H1 (cell line): ENCODE data around the gene GPT2. TPM values are rescaled to one million over a fixed set of nuclear protein-coding genes. Genes with fewer than 3 reads are reported as not detected.

Experiments used
- CTCF ChIA-PET: fragments of 300-600 bp; sonication (Branson Sonifier 250); formaldehyde crosslinking; loops from one replicate; lab custom pipeline; 2021; ENCODE audit not compliant: partially characterized antibody; lab: Charles Lee
- POLR2A ChIA-PET: fragments of 300-600 bp; sonication (Branson Sonifier 250); formaldehyde crosslinking; loops from one replicate; lab custom pipeline; 2021; ENCODE audit warnings: inconsistent platforms; ENCODE audit not compliant: partially characterized antibody; lab: Charles Lee
- DNase-seq, 2 experiments: peaks; one replicate each; pipeline versions ENCODE4 v3.0.0 to v3.0.0-alpha.2; 2010 to 2022; ENCODE audit warnings: low spot score in 2 of 2, low read depth in 1 of 2, mixed read lengths in 1 of 2
- FAIRE-seq: peaks from 2 replicates; lab custom pipeline; 2011; peaks lifted over from hg19 to GRCh38; lab: Jason Lieb, UNC
- H2AFZ ChIP-seq: 2 replicates; pipeline ENCODE4 v1.8.1; 2012; ENCODE audit warnings: low read length, inconsistent platforms
- H2AK5ac ChIP-seq: 2 replicates; pipeline ENCODE4 v1.6.1; 2013; ENCODE audit warnings: low read depth, low read length
- H2BK120ac ChIP-seq: replicated peaks from 2 replicates; pipeline ENCODE3; 2013; ENCODE audit warnings: low read depth, low read length, inconsistent platforms
- H2BK12ac ChIP-seq: 2 replicates; pipeline ENCODE4 v1.6.1; 2013; ENCODE audit warnings: low read depth, low read length
- H2BK15ac ChIP-seq: 2 replicates; pipeline ENCODE4 v1.6.1; 2013; ENCODE audit warnings: low read length
- H2BK20ac ChIP-seq: 2 replicates; pipeline ENCODE4 v1.6.1; 2013; ENCODE audit warnings: low read length
- H2BK5ac ChIP-seq: 2 replicates; pipeline ENCODE4 v1.6.1; 2013; ENCODE audit warnings: low read depth, low read length
- H3K14ac ChIP-seq: 2 replicates; pipeline ENCODE4 v1.6.1; 2013; ENCODE audit warnings: inconsistent platforms; ENCODE audit not compliant: insufficient read length
- H3K18ac ChIP-seq: 2 replicates; pipeline ENCODE4 v1.6.1; 2013; ENCODE audit warnings: low read length; ENCODE audit errors: extremely low read depth
- H3K23ac ChIP-seq: 2 replicates; pipeline ENCODE4 v1.6.1; 2013; ENCODE audit warnings: inconsistent platforms; ENCODE audit not compliant: insufficient read length
- H3K23me2 ChIP-seq: 2 replicates; pipeline ENCODE4 v1.6.1; 2013; ENCODE audit warnings: low read depth, low read length
- H3K27ac ChIP-seq: 2 replicates; pipeline ENCODE4 v1.6.1; 2011; ENCODE audit warnings: low read depth, low read length, inconsistent platforms
- H3K27me3 ChIP-seq, 4 experiments: replicated peaks in 1 of 4; 1 replicate in 1 of 4; 2 replicates in 3 of 4; pipeline versions ENCODE4 v1.6.1 to v1.8.1; 2011 to 2013; ENCODE audit warnings: low read length in 3 of 4, mild to moderate bottlenecking in 3 of 4, inconsistent platforms in 2 of 4, mixed read lengths in 2 of 4, moderate library complexity in 1 of 4; ENCODE audit not compliant: control insufficient read depth in 3 of 4, insufficient read depth in 3 of 4; ENCODE audit errors: extremely low read depth in 1 of 4
- H3K36me3 ChIP-seq, 4 experiments: 2 replicates each; pipeline versions ENCODE4 v1.6.1 to v1.8.1; 2011 to 2013; ENCODE audit warnings: mild to moderate bottlenecking in 4 of 4, low read length in 3 of 4, moderate library complexity in 2 of 4, control low read depth in 1 of 4, inconsistent platforms in 1 of 4; ENCODE audit not compliant: insufficient read depth in 4 of 4, control insufficient read depth in 2 of 4
- H3K4ac ChIP-seq: replicated peaks from 2 replicates; pipeline ENCODE3; 2013; ENCODE audit warnings: low read length, low read depth, mixed read lengths, inconsistent platforms; ENCODE audit not compliant: insufficient read length
- H3K4me1 ChIP-seq, 4 experiments: replicated peaks in 1 of 4; 1 replicate in 1 of 4; 2 replicates in 3 of 4; pipeline versions ENCODE4 v1.6.1 to v1.8.1; 2011 to 2013; ENCODE audit warnings: low read length in 3 of 4, inconsistent platforms in 2 of 4, mixed read lengths in 1 of 4; ENCODE audit not compliant: insufficient read depth in 4 of 4, control insufficient read depth in 3 of 4
- H3K4me2 ChIP-seq, 2 experiments: 2 replicates each; pipeline versions ENCODE4 v1.6.1 to v1.8.1; 2011 to 2013; ENCODE audit warnings: low read depth in 2 of 2, low read length in 2 of 2, control low read depth in 1 of 2, inconsistent platforms in 1 of 2, mild to moderate bottlenecking in 1 of 2; ENCODE audit not compliant: insufficient read depth in 1 of 2
- H3K4me3 ChIP-seq, 4 experiments: fragments of 200-600, 300-600 bp in 1 of 4; sonication (generic), shearing (Covaris generic), sonication (Bioruptor Twin) in 1 of 4; 2 replicates each; pipeline versions ENCODE4 v1.5.1 to v1.8.1; 2011 to 2016; ENCODE audit warnings: low read length in 4 of 4, low read depth in 3 of 4, control low read depth in 2 of 4, inconsistent platforms in 2 of 4, mild to moderate bottlenecking in 2 of 4, mixed read lengths in 1 of 4, moderate library complexity in 1 of 4; ENCODE audit not compliant: insufficient read depth in 2 of 4; ENCODE audit errors: extremely low read depth in 1 of 4
- H3K56ac ChIP-seq: replicated peaks from 2 replicates; pipeline ENCODE3; 2013; ENCODE audit warnings: low read depth, mild to moderate bottlenecking, mixed read lengths, low read length, inconsistent platforms; ENCODE audit not compliant: insufficient read length
- H3K79me1 ChIP-seq: 2 replicates; pipeline ENCODE4 v1.6.1; 2013; ENCODE audit warnings: low read depth, low read length, control low read depth
- H3K79me2 ChIP-seq, 2 experiments: 2 replicates each; pipeline versions ENCODE4 v1.6.1 to v1.8.1; 2012 to 2013; ENCODE audit warnings: low read length in 2 of 2, mild to moderate bottlenecking in 2 of 2, inconsistent platforms in 1 of 2; ENCODE audit not compliant: insufficient read depth in 2 of 2, control insufficient read depth in 1 of 2
- H3K9ac ChIP-seq, 4 experiments: replicated peaks in 1 of 4; 1 replicate in 1 of 4; 2 replicates in 3 of 4; pipeline versions ENCODE4 v1.6.1 to v1.8.1; 2011 to 2013; ENCODE audit warnings: low read depth in 3 of 4, low read length in 3 of 4, control low read depth in 2 of 4, mild to moderate bottlenecking in 2 of 4, moderate library complexity in 2 of 4, inconsistent platforms in 1 of 4; ENCODE audit errors: extremely low read depth in 1 of 4
- H3K9me3 ChIP-seq, 2 experiments: 2 replicates each; pipeline versions ENCODE4 v1.6.1 to v1.8.1; 2012 to 2013; ENCODE audit warnings: mild to moderate bottlenecking in 2 of 2, moderate library complexity in 2 of 2, control low read depth in 1 of 2, inconsistent platforms in 1 of 2, low read depth in 1 of 2, low read length in 1 of 2, mixed read lengths in 1 of 2; ENCODE audit not compliant: insufficient read depth in 2 of 2
- H4K20me1 ChIP-seq, 2 experiments: replicated peaks in 1 of 2; 2 replicates each; pipeline versions ENCODE3 to v1.8.1; 2011 to 2013; ENCODE audit warnings: inconsistent platforms in 2 of 2, low read length in 2 of 2, mild to moderate bottlenecking in 1 of 2; ENCODE audit not compliant: insufficient read depth in 2 of 2, control insufficient read depth in 1 of 2
- H4K5ac ChIP-seq: 2 replicates; pipeline ENCODE4 v1.6.1; 2013; ENCODE audit warnings: low read length, low read depth, mixed read lengths, inconsistent platforms; ENCODE audit not compliant: insufficient read length
- H4K8ac ChIP-seq: 2 replicates; pipeline ENCODE4 v1.8.0; 2013; ENCODE audit warnings: mild to moderate bottlenecking, moderate library complexity, low read length, inconsistent platforms; ENCODE audit not compliant: insufficient read depth; ENCODE audit errors: extremely low read depth
- H4K91ac ChIP-seq: replicated peaks from 2 replicates; pipeline ENCODE3; 2013; ENCODE audit warnings: low read length, mixed read lengths, inconsistent platforms; ENCODE audit not compliant: insufficient read length
- CTBP2 ChIP-seq: IDR thresholded peaks from 2 replicates; pipeline ENCODE4 v1.7.0; 2011; ENCODE audit warnings: borderline replicate concordance, mild to moderate bottlenecking, moderate library complexity, mixed read lengths, low read length; ENCODE audit not compliant: insufficient read depth, insufficient read length
- GTF2F1 ChIP-seq: IDR thresholded peaks from 2 replicates; pipeline ENCODE4 v1.6.1; 2012; ENCODE audit warnings: low read depth, low read length, improper control_type of control experiment, borderline replicate concordance
- RXRA ChIP-seq: IDR thresholded peaks from 2 replicates; pipeline ENCODE4 v1.6.1; 2011; ENCODE audit warnings: low read depth, mild to moderate bottlenecking, low read length, moderate library complexity; ENCODE audit not compliant: insufficient read depth
- USF2 ChIP-seq: IDR thresholded peaks from 2 replicates; pipeline ENCODE4 v1.6.1; 2011; ENCODE audit warnings: low read length, improper control_type of control experiment
- YY1 ChIP-seq: IDR thresholded peaks from 2 replicates; pipeline ENCODE4 v1.6.1; 2011; ENCODE audit warnings: low read depth, mild to moderate bottlenecking, low read length
- WGBS, 2 experiments: shearing (Covaris generic) in 1 of 2; methylation state at CpG; one replicate each; pipeline versions ENCODE4 v1.1.6 to v1.1.7; 2013 to 2015; ENCODE audit warnings: low lambda C conversion rate in 2 of 2, mixed read lengths in 2 of 2, inconsistent platforms in 1 of 2, low coverage in 1 of 2, missing lambda C conversion rate in 1 of 2; ENCODE audit not compliant: insufficient replicate concordance in 2 of 2, insufficient coverage in 1 of 2, insufficient read length in 1 of 2; ENCODE audit errors: extremely low coverage in 1 of 2, missing lambda C conversion rate in 1 of 2; 5-methylcytosine and 5-hydroxymethylcytosine counted together
- polyA plus RNA-seq, 7 experiments: library from polyadenylated mRNA; depleted of rRNA in 3 of 7; stranded (reverse) in 5 of 7; unstranded in 2 of 7; fragments of >200 nt in 5 of 7; fragments of 200-250 nt in 2 of 7; gene quantifications; 1 replicate in 5 of 7; 2 replicates in 1 of 7; 4 replicates in 1 of 7; pipeline versions ENCODE4 v1.2.1 to v1.2.3, GENCODE V29; 2011 to 2013; ENCODE audit warnings: missing spikeins in 2 of 7, mixed read lengths in 2 of 7
- total RNA-seq: library from RNA; stranded (reverse); fragmentation: NEBNext Ultra II Directional; extraction: Animal tissue kit (Norgen Biotek cat#: 25700); gene quantifications from 2 replicates; pipeline ENCODE4 v1.2.1, GENCODE V29; 2021

GPT2 gene
- total and polyA plus RNA-seq, 2 of the 8 experiments (the other 6 are each of a cell fraction or from before 2014, with no cell fraction given), result 71.6 to 94.1 TPM

- POLR2A ChIA-PET, result interaction anchor here (0.6 to 1.1 kb wide), 4 partner anchors 11 to 579 kb away, joined by 3 read pairs; partner anchors contain the start of gene GPT2
- 91% methylated on average over 5 of the region's 5 CpGs; no CpG with 5 or more reads in 1 of the 2 experiments for WGBS, 2 experiments
- no peaks in the 10 kb centered on the region for H3K23me2 ChIP-seq
Measured at GRCh38 chr16:46845952-46846351, 38.2 kb upstream of the GPT2 start.

More at GRCh38 chr16:46845952-46846351, 38.2 kb upstream of the GPT2 start:
- Histone ChIP-seq H2AK5ac (no peak overlapping the region), H3K56ac (no peak overlapping the region), H3K9ac (no peak overlapping the region), H3K4me2 (no peak overlapping the region), H2BK5ac (no peak overlapping the region), H2BK15ac (no peak overlapping the region), H3K27me3 (no peaks in the 10 kb centered on the region), H3K27ac (no peak overlapping the region), H3K36me3 (no peaks in the 10 kb centered on the region), H2BK120ac (no peak overlapping the region), H4K20me1 (no peaks in the 10 kb centered on the region), H3K23ac (no peak overlapping the region), H3K9me3 (peaks cover 3 to 4% of the 10 kb centered on the region in 2 experiments; a peak in 1 of 4 replicates), H3K14ac (no peak overlapping the region), H2AFZ (no peak overlapping the region), H3K4ac (no peak overlapping the region), H3K79me1 (no peaks in the 10 kb centered on the region), H3K79me2 (no peaks in the 10 kb centered on the region; a peak in 1 of 4 replicates), H3K4me1 (no peaks in the 10 kb centered on the region), H4K8ac (no peak overlapping the region), H3K4me3 (no peak overlapping the region), H2BK12ac (no peak overlapping the region), H4K5ac (no peak overlapping the region), H2BK20ac (no peak overlapping the region), H3K18ac (no peak overlapping the region), H4K91ac (no peak overlapping the region)
- DNase-seq, result no peak
- CTCF ChIA-PET, result interaction anchor here (0.6 to 2.4 kb wide), 5 partner anchors 8 to 71 kb away, joined by 3 to 9 read pairs (median 3); no protein-coding TSS in a partner anchor
- TF ChIP-seq YY1, result no peak
- TF ChIP-seq USF2, result no peak
- TF ChIP-seq GTF2F1, result no peak
- no peak for TF ChIP-seq RXRA
- no peak for TF ChIP-seq CTBP2
- no peak for FAIRE-seq
